ENCODE measurements around the gene SPNS2. TPM values are rescaled to one million over a fixed set of nuclear protein-coding genes. Genes with fewer than 3 reads are reported as not detected.

SPNS2 gene
- total RNA-seq, 1 donor from 2014 or later, result 122 TPM

GRCh38 chr17:4550534-4551039, 51.9 kb downstream of the SPNS2 start:
- no peak for DNase-seq

- no peak for DNase-seq
Measured at GRCh38 chr17:4551141-4551540, 52.5 kb downstream of the SPNS2 start.

GRCh38 chr17:4551796-4552525, 53.3 kb downstream of the SPNS2 start:
- DNase-seq, result no peak

- no peak for DNase-seq
Measured at GRCh38 chr17:4553669-4554068, 55.0 kb downstream of the SPNS2 start.

GRCh38 chr17:4554441-4554996, 55.8 kb downstream of the SPNS2 start:
- no peak for DNase-seq

GRCh38 chr17:4554997-4555799, 56.5 kb downstream of the SPNS2 start, which contains the start of gene MYBBP1A:
Gene MYBBP1A (minus strand): TSS chr17:4555384. CDS start chr17:4555324, 60 bp downstream.
- DNase-seq, result peak; percentile 97

- DNase-seq, result no peak
Measured at GRCh38 chr17:4555873-4556759, 57.4 kb downstream of the SPNS2 start.

- DNase-seq, result no peak
Measured at GRCh38 chr17:4556996-4557395, 58.3 kb downstream of the SPNS2 start.

- no peak for DNase-seq
Measured at GRCh38 chr17:4557626-4558346, 59.1 kb downstream of the SPNS2 start.

- DNase-seq, result no peak
Measured at GRCh38 chr17:4558347-4558971, 59.8 kb downstream of the SPNS2 start.

GRCh38 chr17:4559139-4559791, 60.6 kb downstream of the SPNS2 start:
- no peak for DNase-seq

GRCh38 chr17:4559966-4560365, 61.3 kb downstream of the SPNS2 start:
- no peak for DNase-seq

- DNase-seq, result no peak
Measured at GRCh38 chr17:4560421-4560820, 61.7 kb downstream of the SPNS2 start, which contains the start of gene GGT6. Gene GGT6 (minus strand): TSS chr17:4560577. CDS start chr17:4560521, 56 bp downstream.

- no peak for DNase-seq
Measured at GRCh38 chr17:4560837-4561256, 62.2 kb downstream of the SPNS2 start.

GRCh38 chr17:4562015-4562969, 63.6 kb downstream of the SPNS2 start:
- no peak for DNase-seq

- DNase-seq, result peak; percentile 88
Measured at GRCh38 chr17:4565209-4566141, 66.8 kb downstream of the SPNS2 start.

GRCh38 chr17:4566785-4567184, 68.1 kb downstream of the SPNS2 start:
- peak; percentile 74 for DNase-seq

- no peak for DNase-seq
Measured at GRCh38 chr17:4569591-4569990, 70.9 kb downstream of the SPNS2 start.

Measured in dermis blood vessel endothelial cell (primary cell).